AG04449 (cell line): Measurements from ENCODE around the gene ARID2.

Experiments
- CTCF ChIA-PET: fragments of 350-600 bp; formaldehyde crosslinking; extraction: SDS; loops from one replicate; lab custom pipeline; 2021; ENCODE audit warnings: antibody characterized with exemption; lab: Yijun Ruan, JAX
- POLR2A ChIA-PET: fragments of 400-600, 350-600 bp; formaldehyde crosslinking; extraction: SDS; loops from one replicate; lab custom pipeline; 2020; ENCODE audit warnings: antibody characterized with exemption, inconsistent platforms; lab: Yijun Ruan, JAX
- DNase-seq: peaks from one replicate; pipeline ENCODE4 v3.0.0-alpha.2; 2010; ENCODE audit warnings: low read depth, low spot score
- H3K4me3 ChIP-seq: 2 replicates; pipeline ENCODE4 v1.5.1; 2011; ENCODE audit warnings: low read depth, mild to moderate bottlenecking, control low read depth, low read length
- TF ChIP-seq, protein P1 (sequence below): IDR thresholded peaks from one replicate; pipeline ENCODE4 v1.5.1; 2011; ENCODE audit warnings: mild to moderate bottlenecking, moderate library complexity, low read length, control low read depth, inconsistent platforms; ENCODE audit not compliant: insufficient read depth; ENCODE audit errors: missing control alignments

The ARID2 gene

DNA sequence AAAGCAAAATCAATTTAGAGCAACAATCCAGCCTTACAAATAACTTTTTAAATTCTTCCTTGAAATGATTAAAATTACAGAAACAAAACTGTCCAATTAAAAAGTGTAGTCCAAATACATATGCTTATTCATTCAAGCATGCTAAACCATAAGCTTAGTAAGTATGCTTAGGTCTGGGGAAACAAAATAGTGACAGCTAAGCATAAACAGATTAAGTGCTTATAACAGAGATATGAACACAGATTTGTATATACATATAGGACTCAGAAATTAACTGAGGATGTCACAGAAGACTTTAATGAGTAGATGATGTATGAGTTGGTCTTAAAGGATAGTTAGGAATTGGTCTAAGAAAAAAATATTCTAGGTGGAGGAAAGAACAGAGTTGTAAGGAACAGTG is 219.0 kb downstream of the ARID2 start:
- DNase-seq = no peak
- ChIA-PET POLR2A (interaction anchor here (0.6 kb wide), 1 partner anchor 18 kb away, joined by 3 read pairs; no protein-coding TSS in a partner anchor), CTCF (interaction anchor here (1.1 kb wide), 1 partner anchor 42 kb away, joined by 3 read pairs; no protein-coding TSS in a partner anchor)
- no peak overlapping the region for H3K4me3 ChIP-seq
- TF ChIP-seq, protein P1, sequence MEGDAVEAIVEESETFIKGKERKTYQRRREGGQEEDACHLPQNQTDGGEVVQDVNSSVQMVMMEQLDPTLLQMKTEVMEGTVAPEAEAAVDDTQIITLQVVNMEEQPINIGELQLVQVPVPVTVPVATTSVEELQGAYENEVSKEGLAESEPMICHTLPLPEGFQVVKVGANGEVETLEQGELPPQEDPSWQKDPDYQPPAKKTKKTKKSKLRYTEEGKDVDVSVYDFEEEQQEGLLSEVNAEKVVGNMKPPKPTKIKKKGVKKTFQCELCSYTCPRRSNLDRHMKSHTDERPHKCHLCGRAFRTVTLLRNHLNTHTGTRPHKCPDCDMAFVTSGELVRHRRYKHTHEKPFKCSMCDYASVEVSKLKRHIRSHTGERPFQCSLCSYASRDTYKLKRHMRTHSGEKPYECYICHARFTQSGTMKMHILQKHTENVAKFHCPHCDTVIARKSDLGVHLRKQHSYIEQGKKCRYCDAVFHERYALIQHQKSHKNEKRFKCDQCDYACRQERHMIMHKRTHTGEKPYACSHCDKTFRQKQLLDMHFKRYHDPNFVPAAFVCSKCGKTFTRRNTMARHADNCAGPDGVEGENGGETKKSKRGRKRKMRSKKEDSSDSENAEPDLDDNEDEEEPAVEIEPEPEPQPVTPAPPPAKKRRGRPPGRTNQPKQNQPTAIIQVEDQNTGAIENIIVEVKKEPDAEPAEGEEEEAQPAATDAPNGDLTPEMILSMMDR = no peak
